Activated naive CD8-positive, alpha-beta T cell (primary cell): ENCODE measurements around the gene OGFR.

Source experiments
- H3K27ac Mint-ChIP-seq: one replicate; pipeline ENCODE4 v1.8.0; 2021; ENCODE audit warnings: mixed read lengths
- H3K27me3 Mint-ChIP-seq: one replicate; pipeline ENCODE4 v1.8.0; 2021; ENCODE audit warnings: mixed read lengths
- H3K36me3 Mint-ChIP-seq: one replicate; pipeline ENCODE4 v1.8.0; 2021; ENCODE audit warnings: mixed read lengths
- H3K4me1 Mint-ChIP-seq: one replicate; pipeline ENCODE4 v1.8.0; 2021; ENCODE audit warnings: low read depth, mixed read lengths
- H3K4me3 Mint-ChIP-seq: one replicate; pipeline ENCODE4 v1.8.0; 2021; ENCODE audit warnings: mild to moderate bottlenecking, mixed read lengths
- H3K9me3 Mint-ChIP-seq: one replicate; pipeline ENCODE4 v1.8.0; 2021; ENCODE audit warnings: low read depth, mixed read lengths

Gene OGFR

GRCh38 chr20:62811320-62811719, 6.7 kb downstream of the OGFR start:
- Mint-ChIP-seq H3K4me3 (no peak overlapping the region), H3K9me3 (no peaks in the 10 kb centered on the region), H3K36me3 (no peaks in the 10 kb centered on the region), H3K27ac (no peak overlapping the region), H3K27me3 (peaks cover 3% of the 10 kb centered on the region), H3K4me1 (peaks cover 25% of the 10 kb centered on the region)

- Mint-ChIP-seq H3K27me3 (peaks cover 3% of the 10 kb centered on the region), H3K36me3 (no peaks in the 10 kb centered on the region), H3K4me3 (no peak overlapping the region), H3K4me1 (peaks cover 21% of the 10 kb centered on the region), H3K9me3 (no peaks in the 10 kb centered on the region), H3K27ac (no peak overlapping the region)
Observed at GRCh38 chr20:62811720-62812119, 7.1 kb downstream of the OGFR start.

DNA sequence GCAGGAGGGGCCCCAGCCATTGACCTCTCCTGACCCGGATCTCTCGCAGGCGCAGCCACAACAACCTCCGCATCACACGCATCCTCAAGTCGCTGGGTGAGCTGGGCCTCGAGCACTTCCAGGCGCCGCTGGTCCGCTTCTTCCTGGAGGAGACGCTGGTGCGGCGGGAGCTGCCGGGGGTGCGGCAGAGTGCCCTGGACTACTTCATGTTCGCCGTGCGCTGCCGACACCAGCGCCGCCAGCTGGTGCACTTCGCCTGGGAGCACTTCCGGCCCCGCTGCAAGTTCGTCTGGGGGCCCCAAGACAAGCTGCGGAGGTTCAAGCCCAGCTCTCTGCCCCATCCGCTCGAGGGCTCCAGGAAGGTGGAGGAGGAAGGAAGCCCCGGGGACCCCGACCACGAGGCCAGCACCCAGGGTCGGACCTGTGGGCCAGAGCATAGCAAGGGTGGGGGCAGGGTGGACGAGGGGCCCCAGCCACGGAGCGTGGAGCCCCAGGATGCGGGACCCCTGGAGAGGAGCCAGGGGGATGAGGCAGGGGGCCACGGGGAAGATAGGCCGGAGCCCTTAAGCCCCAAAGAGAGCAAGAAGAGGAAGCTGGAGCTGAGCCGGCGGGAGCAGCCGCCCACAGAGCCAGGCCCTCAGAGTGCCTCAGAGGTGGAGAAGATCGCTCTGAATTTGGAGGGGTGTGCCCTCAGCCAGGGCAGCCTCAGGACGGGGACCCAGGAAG, 7.7 kb downstream of the OGFR start:
- no peak overlapping the region for H3K4me3 Mint-ChIP-seq
- no peaks in the 10 kb centered on the region for H3K36me3 Mint-ChIP-seq
- H3K4me1 Mint-ChIP-seq, result peaks cover 19% of the 10 kb centered on the region
- H3K27ac Mint-ChIP-seq, result no peak overlapping the region
- peaks cover 3% of the 10 kb centered on the region for H3K27me3 Mint-ChIP-seq
- no peaks in the 10 kb centered on the region for H3K9me3 Mint-ChIP-seq

DNA sequence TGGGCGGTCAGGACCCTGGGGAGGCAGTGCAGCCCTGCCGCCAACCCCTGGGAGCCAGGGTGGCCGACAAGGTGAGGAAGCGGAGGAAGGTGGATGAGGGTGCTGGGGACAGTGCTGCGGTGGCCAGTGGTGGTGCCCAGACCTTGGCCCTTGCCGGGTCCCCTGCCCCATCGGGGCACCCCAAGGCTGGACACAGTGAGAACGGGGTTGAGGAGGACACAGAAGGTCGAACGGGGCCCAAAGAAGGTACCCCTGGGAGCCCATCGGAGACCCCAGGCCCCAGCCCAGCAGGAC, 8.2 kb downstream of the OGFR start:
- Mint-ChIP-seq H3K36me3 (no peaks in the 10 kb centered on the region), H3K27me3 (peaks cover 3% of the 10 kb centered on the region), H3K9me3 (no peaks in the 10 kb centered on the region), H3K4me1 (peaks cover 14% of the 10 kb centered on the region), H3K4me3 (no peak overlapping the region), H3K27ac (no peak overlapping the region)

DNA sequence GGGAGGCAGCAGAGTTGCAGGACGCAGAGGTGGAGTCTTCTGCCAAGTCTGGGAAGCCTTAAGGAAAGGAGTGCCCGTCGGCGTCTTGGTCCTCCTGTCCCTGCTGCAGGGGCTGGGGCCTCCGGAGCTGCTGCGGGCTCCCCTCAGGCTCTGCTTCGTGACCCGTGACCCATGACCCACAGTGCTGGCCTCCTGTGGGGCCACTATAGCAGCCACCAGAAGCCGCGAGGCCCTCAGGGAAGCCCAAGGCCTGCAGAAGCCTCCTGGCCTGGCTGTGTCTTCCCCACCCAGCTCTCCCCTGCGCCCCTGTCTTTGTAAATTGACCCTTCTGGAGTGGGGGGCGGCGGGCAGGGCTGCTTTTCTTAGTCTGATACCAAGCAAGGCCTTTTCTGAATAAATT, 9.0 kb downstream of the OGFR start:
- H3K27ac Mint-ChIP-seq, result no peak overlapping the region
- peaks cover 3% of the 10 kb centered on the region for H3K27me3 Mint-ChIP-seq
- peaks cover 9% of the 10 kb centered on the region for H3K4me1 Mint-ChIP-seq
- no peaks in the 10 kb centered on the region for H3K36me3 Mint-ChIP-seq
- H3K4me3 Mint-ChIP-seq, result no peak overlapping the region
- H3K9me3 Mint-ChIP-seq, result no peaks in the 10 kb centered on the region

DNA sequence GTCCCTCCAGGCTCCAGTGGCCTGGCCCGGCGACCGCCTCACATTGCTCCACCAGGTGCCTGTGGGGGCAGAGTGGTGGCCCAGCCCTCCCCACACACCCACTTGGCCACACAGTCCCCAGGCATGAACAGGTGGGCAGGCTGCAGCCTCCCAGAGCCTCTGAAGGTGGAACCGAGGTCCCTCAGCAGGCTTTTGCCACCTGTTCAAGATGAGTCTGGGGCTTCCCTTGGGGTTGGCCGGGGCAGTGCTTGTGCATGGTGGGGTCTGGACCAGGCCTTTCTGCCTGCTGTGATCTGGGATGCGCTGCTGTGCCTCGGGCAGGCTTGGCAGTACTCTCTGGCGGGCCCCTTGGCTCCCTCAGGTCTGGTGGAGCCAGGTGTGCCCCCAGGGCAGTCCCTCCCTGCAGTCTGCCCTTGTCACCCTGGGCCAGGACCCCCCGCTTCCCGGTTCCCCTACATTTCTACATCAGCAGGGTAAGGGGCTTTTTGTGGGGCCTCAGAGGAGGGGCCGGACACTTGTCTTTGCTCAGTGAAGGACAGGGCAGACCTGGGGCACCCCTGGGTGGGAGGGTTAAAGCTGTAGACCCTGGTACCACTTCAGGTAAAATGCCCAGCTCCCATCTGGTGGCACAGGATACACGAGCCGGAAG, 9.5 kb downstream of the OGFR start:
- peaks cover 9% of the 10 kb centered on the region for H3K4me1 Mint-ChIP-seq
- H3K4me3 Mint-ChIP-seq, result no peak overlapping the region
- no peaks in the 10 kb centered on the region for H3K9me3 Mint-ChIP-seq
- H3K27ac Mint-ChIP-seq, result no peak overlapping the region
- H3K36me3 Mint-ChIP-seq, result no peaks in the 10 kb centered on the region
- peaks cover 3% of the 10 kb centered on the region for H3K27me3 Mint-ChIP-seq

GRCh38 chr20:62814709-62815065, 10.1 kb downstream of the OGFR start:
- Mint-ChIP-seq H3K27me3 (peaks cover 3% of the 10 kb centered on the region), H3K4me3 (no peak overlapping the region), H3K36me3 (no peaks in the 10 kb centered on the region), H3K4me1 (peaks cover 9% of the 10 kb centered on the region), H3K9me3 (no peaks in the 10 kb centered on the region), H3K27ac (no peak overlapping the region)

GRCh38 chr20:62815066-62815991, 10.7 kb downstream of the OGFR start:
- H3K27ac Mint-ChIP-seq, result no peak overlapping the region
- H3K4me1 Mint-ChIP-seq, result peaks cover 9% of the 10 kb centered on the region
- H3K4me3 Mint-ChIP-seq, result peak overlapping the region; percentile 70
- H3K9me3 Mint-ChIP-seq, result no peaks in the 10 kb centered on the region
- H3K27me3 Mint-ChIP-seq, result peaks cover 3% of the 10 kb centered on the region
- no peaks in the 10 kb centered on the region for H3K36me3 Mint-ChIP-seq

DNA sequence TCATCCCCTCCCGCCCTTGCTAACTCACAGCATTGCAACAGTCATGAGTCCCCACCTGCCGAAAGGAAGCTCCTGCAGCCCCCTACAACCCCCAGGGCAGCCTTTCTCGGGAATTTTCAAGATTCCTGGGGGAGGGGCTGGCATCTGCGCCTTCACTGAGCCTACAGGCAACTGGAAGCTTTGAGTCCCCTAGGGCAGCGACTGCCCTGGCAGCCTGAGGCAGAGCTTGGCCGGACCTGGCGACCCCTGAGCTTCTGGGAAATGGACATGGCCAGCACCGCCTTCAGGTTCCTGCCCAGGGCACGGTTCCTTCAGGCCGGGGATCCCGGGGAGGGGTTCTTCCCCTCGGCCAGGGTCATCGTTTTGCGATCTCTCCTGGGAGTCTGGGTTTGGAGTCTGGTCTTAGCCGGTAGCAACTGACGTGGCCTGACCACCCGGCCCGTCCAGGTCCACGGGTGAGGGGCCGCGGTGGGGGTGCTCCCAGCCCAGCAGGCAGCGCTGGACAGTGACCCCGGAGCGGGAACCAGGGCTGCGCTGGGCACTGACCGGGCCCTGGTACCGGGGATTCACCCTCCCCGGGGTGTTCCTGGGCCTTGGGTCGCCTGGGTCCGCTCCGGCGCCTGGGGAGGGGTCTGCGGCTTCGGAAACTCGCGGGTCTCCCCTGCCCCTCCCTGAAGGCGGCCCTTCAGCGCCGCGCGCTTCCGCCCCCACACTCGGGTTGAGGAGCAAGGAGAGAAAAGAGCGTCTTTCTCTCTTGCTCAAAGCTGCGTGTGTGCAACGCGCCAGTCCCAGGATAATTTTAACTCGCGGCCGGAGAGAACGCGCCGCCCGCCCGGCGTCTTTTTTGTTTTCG, 11.6 kb downstream of the OGFR start:
- Mint-ChIP-seq H3K4me3 (peak overlapping the region; percentile 70), H3K9me3 (no peaks in the 10 kb centered on the region), H3K36me3 (no peaks in the 10 kb centered on the region), H3K27ac (no peak overlapping the region), H3K27me3 (peaks cover 3% of the 10 kb centered on the region), H3K4me1 (peaks cover 9% of the 10 kb centered on the region)

- Mint-ChIP-seq H3K9me3 (no peaks in the 10 kb centered on the region), H3K36me3 (no peaks in the 10 kb centered on the region), H3K27ac (no peak within 1 kb of the TSS), H3K4me1 (peaks cover 9% of the 10 kb centered on the region), H3K4me3 (peak within 1 kb of the TSS; percentile 70), H3K27me3 (peaks cover 3% of the 10 kb centered on the region)
Observed at GRCh38 chr20:62816884-62817873, 12.5 kb downstream of the OGFR start, which contains the start of gene COL9A3. TSS of gene COL9A3 (plus strand) at chr20:62817050. CDS start at chr20:62817065, 15 bp downstream.

- H3K27ac Mint-ChIP-seq, result no peak overlapping the region
- peak overlapping the region; percentile 47 for H3K4me3 Mint-ChIP-seq
Observed at GRCh38 chr20:62817975-62818591, 13.4 kb downstream of the OGFR start.

DNA sequence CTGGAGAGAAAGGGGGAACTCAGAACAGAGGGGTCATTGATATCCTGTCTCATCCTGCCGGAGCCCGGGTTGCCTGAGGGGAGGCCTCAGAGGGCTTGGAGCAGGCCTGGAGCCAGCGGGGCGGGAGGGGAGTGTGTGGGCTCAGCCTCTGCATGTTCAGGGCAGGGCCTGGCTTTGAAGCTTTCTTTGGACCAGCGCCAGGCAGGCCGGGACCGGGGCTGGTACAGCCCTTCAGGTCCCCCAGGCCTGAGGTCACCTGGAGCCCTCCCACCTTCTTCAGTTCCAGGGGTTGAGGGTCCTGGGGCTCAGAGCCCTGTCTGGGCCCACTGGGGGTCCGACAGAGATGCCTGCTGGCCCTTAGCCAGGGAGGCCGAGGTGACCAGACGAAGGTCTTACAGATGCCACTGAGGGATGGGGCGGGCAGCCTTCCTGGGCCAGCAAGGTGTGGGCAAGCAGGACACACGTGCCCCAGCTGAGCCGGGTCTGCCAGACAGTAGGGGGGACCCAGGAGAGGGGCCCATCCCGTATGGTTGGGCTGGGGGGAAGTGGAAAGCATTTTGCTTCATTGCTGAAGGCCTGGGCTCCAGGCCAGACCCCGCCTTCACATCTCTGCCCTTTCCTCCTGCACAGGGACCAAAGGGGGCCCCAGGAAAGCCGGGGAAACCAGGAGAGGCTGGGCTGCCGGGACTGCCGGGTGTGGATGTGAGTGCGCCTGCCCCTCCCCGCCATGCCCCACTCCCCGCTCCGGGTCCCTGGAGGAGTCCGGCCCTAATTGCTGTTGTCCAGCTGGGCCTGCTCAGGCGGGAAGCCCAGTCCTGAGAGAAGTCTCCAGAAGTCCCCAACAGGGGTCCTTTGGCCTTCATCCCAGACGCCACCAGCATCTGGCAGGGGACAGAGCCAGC, 14.2 kb downstream of the OGFR start:
- H3K27me3 Mint-ChIP-seq, result peaks cover 3% of the 10 kb centered on the region
- H3K27ac Mint-ChIP-seq, result no peak overlapping the region
- no peak overlapping the region for H3K4me3 Mint-ChIP-seq
- H3K4me1 Mint-ChIP-seq, result peaks cover 13% of the 10 kb centered on the region
- H3K9me3 Mint-ChIP-seq, result no peaks in the 10 kb centered on the region
- H3K36me3 Mint-ChIP-seq, result no peaks in the 10 kb centered on the region

More at GRCh38 chr20:62817975-62818591, 13.4 kb downstream of the OGFR start:
- H3K27me3 Mint-ChIP-seq, result peaks cover 3% of the 10 kb centered on the region
- H3K36me3 Mint-ChIP-seq, result no peaks in the 10 kb centered on the region
- H3K4me1 Mint-ChIP-seq, result peaks cover 13% of the 10 kb centered on the region
- H3K9me3 Mint-ChIP-seq, result no peaks in the 10 kb centered on the region
